Lower leg skin (tissue), 4 donors: ENCODE measurements around the gene ADARB2. TPM values are rescaled to one million over a fixed set of nuclear protein-coding genes. Genes with fewer than 3 reads are reported as not detected.
A peak's percentile ranks its signal among the peaks of the same experiment; 100 is the strongest.
"Not testable (repeated sequence)": the region's sequence is repeated elsewhere in the genome, so short reads cannot be mapped to it uniquely, and the experiment has no call there.

Experiments used
- DNase-seq, 2 donors: peaks; one replicate each; pipeline ENCODE4 v3.0.0-alpha.2; 2019; ENCODE audit warnings: low spot score in 2 of 2
- H3K4me3 ChIP-seq: fragments of 200-600 bp; sonication (generic); 2 replicates; pipeline ENCODE4 v1.5.1; 2017; ENCODE audit warnings: mild to moderate bottlenecking, low read depth; ENCODE audit not compliant: poor library complexity, severe bottlenecking
- POLR2A ChIP-seq, 2 donors: fragments of 450-650 bp; IDR thresholded peaks; one replicate each; pipeline ENCODE4 v1.6.1; 2016 to 2017; ENCODE audit warnings: antibody characterized with exemption in 2 of 2, mild to moderate bottlenecking in 1 of 2, moderate library complexity in 1 of 2
- WGBS, 2 donors: methylation state at CpG; one replicate each; pipeline ENCODE4 v1.1.5; 2018; 5-methylcytosine and 5-hydroxymethylcytosine counted together
- intact Hi-C: fragments of 100-400 bp; cut with DNase I; formaldehyde crosslinking; loops from one replicate; pipeline ENCODE4 v1.15.0; 2023; ENCODE audit warnings: low total_unique reads
- total RNA-seq, 4 donors: library from RNA; depleted of rRNA; stranded (reverse); fragments of >200 nt; gene quantifications; one replicate each; pipeline ENCODE4 v1.1.0, GENCODE V29; 2016
- TF ChIP-seq, protein P1 (sequence below), 3 donors: fragments of 450-650 bp; IDR thresholded peaks; one replicate each; pipeline ENCODE4 v1.5.1; 2016; ENCODE audit warnings: antibody characterized with exemption in 3 of 3, mild to moderate bottlenecking in 3 of 3, moderate library complexity in 2 of 3

The ADARB2 gene
- total RNA-seq, 4 donors from 2014 or later = 0.72 to 3.6 (median 1.8) TPM

DNA sequence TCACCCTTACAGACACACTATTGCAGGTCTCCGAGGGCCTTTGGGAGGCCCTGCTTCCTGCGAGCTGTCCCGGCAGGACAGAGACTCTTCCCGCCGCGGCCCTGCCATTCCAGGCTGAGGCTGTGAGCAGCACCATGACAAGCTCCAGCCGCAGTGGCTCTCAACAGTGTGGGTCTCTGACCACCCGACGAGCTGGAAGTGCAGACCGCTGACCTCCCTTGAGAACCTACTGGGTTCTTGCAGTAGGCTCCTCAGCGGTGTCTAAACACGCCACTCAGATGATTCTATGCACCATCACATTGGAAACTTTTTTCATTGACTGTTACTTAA lies 377.7 kb downstream of the ADARB2 start:
- 79 to 80% methylated on average over 12 of the region's 12 CpGs for WGBS, 2 donors
- intact Hi-C loops = no loop called here
- TF ChIP-seq, protein P1, sequence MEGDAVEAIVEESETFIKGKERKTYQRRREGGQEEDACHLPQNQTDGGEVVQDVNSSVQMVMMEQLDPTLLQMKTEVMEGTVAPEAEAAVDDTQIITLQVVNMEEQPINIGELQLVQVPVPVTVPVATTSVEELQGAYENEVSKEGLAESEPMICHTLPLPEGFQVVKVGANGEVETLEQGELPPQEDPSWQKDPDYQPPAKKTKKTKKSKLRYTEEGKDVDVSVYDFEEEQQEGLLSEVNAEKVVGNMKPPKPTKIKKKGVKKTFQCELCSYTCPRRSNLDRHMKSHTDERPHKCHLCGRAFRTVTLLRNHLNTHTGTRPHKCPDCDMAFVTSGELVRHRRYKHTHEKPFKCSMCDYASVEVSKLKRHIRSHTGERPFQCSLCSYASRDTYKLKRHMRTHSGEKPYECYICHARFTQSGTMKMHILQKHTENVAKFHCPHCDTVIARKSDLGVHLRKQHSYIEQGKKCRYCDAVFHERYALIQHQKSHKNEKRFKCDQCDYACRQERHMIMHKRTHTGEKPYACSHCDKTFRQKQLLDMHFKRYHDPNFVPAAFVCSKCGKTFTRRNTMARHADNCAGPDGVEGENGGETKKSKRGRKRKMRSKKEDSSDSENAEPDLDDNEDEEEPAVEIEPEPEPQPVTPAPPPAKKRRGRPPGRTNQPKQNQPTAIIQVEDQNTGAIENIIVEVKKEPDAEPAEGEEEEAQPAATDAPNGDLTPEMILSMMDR (IDR thresholded peaks at IDR 0.05) = no peak
- no peak for TF ChIP-seq POLR2A (IDR thresholded peaks at IDR 0.05)
- DNase-seq = no peak
- no peak overlapping the region for H3K4me3 ChIP-seq

DNA sequence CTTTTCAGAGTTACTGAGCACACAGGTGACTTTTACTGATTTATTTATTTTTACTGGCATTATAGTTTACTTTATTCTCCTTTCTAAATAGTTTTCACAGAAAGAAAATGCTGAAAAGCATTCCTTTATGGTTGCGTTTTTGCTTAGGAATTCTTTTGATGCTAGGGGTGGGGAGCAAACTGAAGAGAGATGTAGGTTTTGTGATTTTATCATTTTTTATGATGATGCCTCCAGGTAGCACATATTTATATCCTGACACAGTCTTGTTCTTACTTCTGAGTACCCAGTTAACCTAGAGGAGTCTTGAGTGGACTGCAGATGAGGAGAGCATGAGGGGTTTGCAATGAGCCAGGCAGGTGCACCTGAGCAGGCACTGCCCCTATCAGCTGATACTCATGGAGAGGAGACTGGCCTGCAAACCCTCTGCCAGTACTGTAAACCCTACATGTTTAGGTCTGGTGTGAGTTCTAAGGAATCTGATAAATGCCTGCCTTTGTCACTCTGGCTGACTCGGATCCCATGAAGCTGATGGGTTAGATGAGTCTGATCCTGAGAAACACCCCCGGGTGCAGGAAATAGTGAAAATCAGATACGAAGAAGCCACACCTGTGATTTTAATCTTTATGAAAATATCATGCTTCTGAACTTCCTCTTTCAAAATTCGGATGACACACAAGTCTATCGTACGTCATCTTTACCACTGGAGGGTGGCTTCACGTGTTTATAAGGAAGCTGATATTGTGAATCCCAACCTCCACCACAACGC lies 378.3 kb downstream of the ADARB2 start:
- 50 to 57% methylated on average over 9 of the region's 9 CpGs for WGBS, 2 donors
- no peak overlapping the region for H3K4me3 ChIP-seq
- intact Hi-C loops = no loop called here
- TF ChIP-seq POLR2A (IDR thresholded peaks at IDR 0.05) = no peak
- TF ChIP-seq, protein P1 (IDR thresholded peaks at IDR 0.05) = no peak
- no peak for DNase-seq

DNA sequence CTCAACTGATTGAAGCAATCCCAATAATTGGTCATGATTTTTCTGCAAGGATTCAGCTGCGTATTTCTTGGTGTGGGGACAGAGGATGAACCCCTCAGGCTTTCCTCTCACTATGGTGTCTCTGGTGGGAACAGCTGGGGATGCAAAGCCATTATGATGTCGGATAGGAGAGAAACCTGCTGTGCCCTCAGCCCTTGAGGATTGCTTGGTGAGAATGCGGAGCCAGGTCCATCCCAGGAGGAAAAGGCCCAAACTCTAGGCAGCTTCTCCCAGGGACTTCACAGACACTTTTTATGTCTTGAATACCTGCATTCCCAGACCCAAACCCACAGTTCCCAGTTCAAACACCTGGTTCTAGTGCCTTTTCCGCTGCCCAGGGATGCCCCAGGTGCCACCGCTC lies 379.2 kb downstream of the ADARB2 start:
- TF ChIP-seq, protein P1 (IDR thresholded peaks at IDR 0.05) = no peak
- TF ChIP-seq POLR2A (IDR thresholded peaks at IDR 0.05) = no peak
- no peak overlapping the region for H3K4me3 ChIP-seq
- DNase-seq = no peak
- WGBS, 2 donors = 85 to 91% methylated on average over 5 of the region's 5 CpGs
- intact Hi-C loops = no loop called here

DNA sequence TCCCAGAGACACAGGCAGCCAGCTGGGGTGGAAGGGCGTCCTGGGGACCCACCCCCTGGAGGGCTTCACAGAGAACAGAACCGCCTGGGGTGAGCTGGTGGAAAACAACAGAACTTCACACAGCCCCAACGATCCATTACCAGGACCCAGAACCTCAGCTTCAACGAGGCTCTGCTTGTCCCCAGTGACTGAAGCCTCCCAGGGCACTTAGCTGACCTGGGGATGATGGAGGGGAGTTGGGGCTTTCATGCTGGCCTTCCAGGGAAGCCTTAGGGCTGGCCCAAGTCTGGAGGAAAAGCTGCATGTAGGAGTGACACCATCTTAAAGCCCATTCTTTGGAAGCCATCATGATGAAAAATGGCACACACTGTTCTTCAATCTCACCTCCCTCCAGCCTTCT lies 381.0 kb downstream of the ADARB2 start:
- intact Hi-C loops = no loop called here
- TF ChIP-seq, protein P1 (IDR thresholded peaks at IDR 0.05) = no peak
- no peak for TF ChIP-seq POLR2A (IDR thresholded peaks at IDR 0.05)
- 81 to 83% methylated on average over 4 of the region's 4 CpGs for WGBS, 2 donors
- no peak for DNase-seq
- no peak overlapping the region for H3K4me3 ChIP-seq

DNA sequence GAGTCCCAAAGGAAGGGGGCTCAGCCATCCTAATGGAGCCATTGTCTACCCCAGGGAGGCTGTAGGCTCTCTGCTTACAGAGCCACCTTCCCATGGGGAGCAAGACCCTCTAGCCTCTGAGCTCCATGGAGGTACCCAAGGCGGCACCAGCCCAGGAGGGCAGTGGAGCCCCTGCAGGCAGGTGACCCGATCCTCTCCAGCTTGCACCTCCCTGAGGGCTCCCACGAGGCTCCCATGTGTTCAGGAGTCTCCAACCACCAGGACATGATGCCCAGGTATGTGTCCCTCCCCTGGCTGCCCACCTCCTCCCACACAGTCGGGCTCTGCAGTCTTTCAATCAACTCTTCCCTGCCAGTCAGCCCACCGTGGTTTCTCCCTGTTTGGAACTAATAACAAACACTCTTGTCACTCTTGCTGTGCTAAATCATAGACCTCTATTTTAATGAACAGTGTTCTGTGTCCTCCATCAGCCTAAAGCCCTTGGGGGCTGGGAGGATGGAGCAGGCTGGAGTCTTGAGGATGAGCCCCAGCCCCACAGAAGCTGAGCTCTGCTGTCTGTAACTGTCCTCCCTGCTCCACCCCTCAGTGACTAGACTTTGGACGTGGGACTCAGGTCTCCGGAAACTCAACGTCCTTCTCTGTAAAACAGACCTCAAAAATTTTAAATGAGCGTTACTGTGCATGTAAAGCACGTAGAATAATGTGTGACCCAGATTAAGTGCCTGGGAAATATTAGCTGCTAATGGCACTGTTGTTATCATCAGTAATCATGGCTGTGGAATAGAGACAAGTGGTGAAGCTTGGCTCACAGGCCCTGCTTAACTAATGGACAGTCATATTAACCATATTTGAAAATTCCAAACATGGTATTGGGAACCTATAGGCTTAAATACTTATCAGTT lies 382.3 kb downstream of the ADARB2 start:
- intact Hi-C loops = no loop called here
- H3K4me3 ChIP-seq = no peak overlapping the region

DNA sequence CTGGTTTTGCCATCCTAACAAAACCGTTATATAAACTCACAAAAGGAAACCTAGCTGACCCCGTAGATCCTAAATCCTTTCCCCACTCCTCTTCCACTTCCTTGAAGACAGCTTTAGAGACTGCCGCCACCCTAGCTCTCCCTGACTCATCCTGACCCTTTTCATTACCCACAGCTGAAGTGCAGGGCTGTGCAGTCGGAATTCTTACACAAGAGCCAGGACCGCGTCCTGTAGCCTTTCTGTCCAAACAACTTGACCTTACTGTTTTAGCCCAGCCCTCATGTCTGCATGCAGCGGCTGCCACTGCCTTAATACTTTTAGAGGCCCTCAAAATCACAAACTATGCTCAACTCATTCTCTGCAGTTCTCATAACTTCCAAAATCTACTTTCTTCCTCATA lies 385.0 kb downstream of the ADARB2 start:
- intact Hi-C loops, H3K4me3 ChIP-seq: not testable (repeated sequence)
- WGBS, 2 donors = 89 to 90% methylated on average over 7 of the region's 7 CpGs
- peak in 1 of 2 donors; percentile 53 for DNase-seq

More for the DNA sequence above, 382.3 kb downstream of the ADARB2 start:
- 75 to 77% methylated on average over 10 of the region's 10 CpGs for WGBS, 2 donors
- TF ChIP-seq POLR2A (IDR thresholded peaks at IDR 0.05) = no peak
- TF ChIP-seq, protein P1 (IDR thresholded peaks at IDR 0.05) = no peak
- DNase-seq = peak in 1 of 2 donors; percentile 36
